ENCODE measurements around the gene HAS3. TPM values are rescaled to one million over a fixed set of nuclear protein-coding genes. Genes with fewer than 3 reads are reported as not detected.

Gene HAS3
- total and polyA plus RNA-seq, 11 donors: 0.21 to 2.0 (median 0.48) TPM

GRCh38 chr16:69166221-69166833 lies 60.9 kb downstream of the HAS3 start:
- no peak for TF ChIP-seq CTCF (IDR thresholded peaks at IDR 0.05)
- DNase-seq: no peak
- ATAC-seq: peak in 1 of 4 donors; percentile 15
- 53 to 72% (median 61%) methylated on average over 8 of the region's 8 CpGs for WGBS, 4 donors
- H3K27me3 ChIP-seq: no peaks in the 10 kb centered on the region
- peaks cover 0 to 87% (median 76%) of the 10 kb centered on the region in 9 donors for H3K36me3 ChIP-seq
- peaks cover 0 to 19% (median 0%) of the 10 kb centered on the region in 12 donors for H3K4me1 ChIP-seq
- no peaks in the 10 kb centered on the region for H3K9me3 ChIP-seq
- no peak overlapping the region for H3K27ac ChIP-seq
- intact Hi-C loops (cut with DNase I): no loop called here
- no peak overlapping the region for H3K4me3 ChIP-seq

DNA sequence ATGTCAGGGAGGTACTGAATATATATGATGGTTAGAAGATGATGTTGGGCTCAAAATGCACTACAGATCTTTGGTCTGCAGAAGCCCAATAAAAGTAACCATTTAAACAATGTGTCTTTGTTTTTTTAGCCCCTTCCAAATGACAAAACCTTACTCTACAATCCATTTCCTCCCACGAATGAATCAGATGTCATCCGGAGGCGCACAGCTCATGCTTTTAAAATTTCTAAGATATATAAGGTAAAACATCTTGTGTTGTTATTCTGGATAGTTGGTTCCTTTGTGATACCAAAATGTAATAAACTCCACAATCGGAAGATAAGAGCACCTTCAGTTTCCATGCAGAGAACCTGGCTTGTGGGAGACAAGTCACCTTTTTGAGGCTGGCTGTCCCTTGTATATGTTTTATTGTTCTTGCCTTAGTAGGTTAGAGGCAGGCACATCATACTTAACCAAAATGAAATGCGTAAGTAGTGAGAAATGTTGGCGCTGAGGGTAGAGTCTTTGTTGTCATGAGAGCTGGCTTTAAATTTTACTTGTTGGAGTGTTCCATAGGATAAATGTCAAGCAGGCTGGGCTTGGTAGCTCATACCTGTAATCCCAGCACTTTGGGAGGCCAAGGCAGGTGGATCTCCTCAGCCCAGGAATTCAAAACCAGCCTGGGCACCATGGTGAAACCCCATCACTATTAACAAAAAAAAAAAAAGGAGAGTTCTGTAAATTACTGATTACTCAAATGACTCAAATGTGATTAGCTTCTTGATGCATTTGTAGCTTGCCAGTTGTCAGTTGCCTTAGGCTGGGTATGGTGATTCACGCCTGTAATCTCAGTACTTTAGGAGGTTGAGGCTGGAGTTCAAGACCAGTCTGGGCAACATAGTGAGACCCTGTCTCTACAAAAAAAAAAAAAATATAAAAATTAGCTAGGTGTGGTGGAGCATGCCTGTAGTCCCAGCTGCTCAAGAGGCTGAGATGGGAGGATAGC lies 61.8 kb downstream of the HAS3 start:
- intact Hi-C loops (cut with DNase I): no loop called here
- TF ChIP-seq CTCF (IDR thresholded peaks at IDR 0.05): no peak
- no peak for TF ChIP-seq POLR2A (IDR thresholded peaks at IDR 0.05)
- 86 to 89% (median 87%) methylated on average over 7 of the region's 7 CpGs for WGBS, 4 donors
- Histone ChIP-seq H3K4me1 (peaks cover 0 to 26% (median 0%) of the 10 kb centered on the region in 12 donors), H3K27ac (no peak overlapping the region), H3K36me3 (peaks cover 0 to 80% (median 70%) of the 10 kb centered on the region in 9 donors), H3K27me3 (no peaks in the 10 kb centered on the region), H3K9me3 (no peaks in the 10 kb centered on the region), H3K4me3 (no peak overlapping the region)
- no peak for ATAC-seq
- no peak for DNase-seq

Other genes with a start within 250 kb of the HAS3 start
- gene CHTF8, start 26.9 kb downstream of the HAS3 start, total RNA-seq: 10 to 100 TPM; 31.5 to 79.7 (median 57.2) TPM
- gene CHTF8, start 26.9 kb downstream of the HAS3 start, polyA plus RNA-seq: 10 to 100 TPM; 18.7 to 53.2 TPM
- 10 to 100 TPM; 12.8 to 38.2 (median 28.3) TPM for gene UTP4, start 27.0 kb downstream of the HAS3 start, total RNA-seq
- gene UTP4, start 27.0 kb downstream of the HAS3 start, polyA plus RNA-seq: 10 to 100 TPM; 11.8 to 31.1 TPM
- gene SNTB2, start 81.5 kb downstream of the HAS3 start, total RNA-seq: 10 to 100 TPM in 7 of 9 donors, 1 to 10 TPM in 2; 8.6 to 28.5 (median 13.2) TPM
- 1 to 10 TPM; 2.2 to 5.0 TPM for gene SNTB2, start 81.5 kb downstream of the HAS3 start, polyA plus RNA-seq
- 10 to 100 TPM; 24.8 to 46.9 (median 28.4) TPM for gene VPS4A, start 205.7 kb downstream of the HAS3 start, total RNA-seq
- gene VPS4A, start 205.7 kb downstream of the HAS3 start, polyA plus RNA-seq: 10 to 100 TPM; 34.6 to 47.0 TPM
- gene PDF, start 224.9 kb downstream of the HAS3 start, total RNA-seq: 10 to 100 TPM in 2 of 9 donors, 1 to 10 TPM in 7; 2.7 to 13.8 (median 6.0) TPM
- gene PDF, start 224.9 kb downstream of the HAS3 start, polyA plus RNA-seq: 1 to 10 TPM; 1.4 to 9.7 TPM
- gene COG8, start 233.9 kb downstream of the HAS3 start, total RNA-seq: 10 to 100 TPM; 19.7 to 43.0 (median 26.5) TPM
- gene COG8, start 233.9 kb downstream of the HAS3 start, polyA plus RNA-seq: 10 to 100 TPM; 13.3 to 19.9 TPM
- gene NIP7, start 234.1 kb downstream of the HAS3 start, total RNA-seq: 10 to 100 TPM in 5 of 9 donors, 1 to 10 TPM in 4; 5.4 to 13.9 (median 10.3) TPM
- gene NIP7, start 234.1 kb downstream of the HAS3 start, polyA plus RNA-seq: 10 to 100 TPM in 1 of 2 donors, 1 to 10 TPM in 1; 4.7 to 11.1 TPM
- gene TMED6, start 246.1 kb downstream of the HAS3 start, total RNA-seq: under 1 TPM in 2 of 9 donors, not detected in 7; 0.56 to 0.76 TPM
- under 1 TPM in 1 of 2 donors, not detected in 1; 0.08 TPM for gene TMED6, start 246.1 kb downstream of the HAS3 start, polyA plus RNA-seq

All from heart left ventricle (tissue), 16 donors.